Loucy (cell line): ENCODE measurements around the gene NDUFA3.

ENCODE experiments used
- CTCF ChIP-seq: fragments of 200-600 bp; sonication (generic); conservative IDR thresholded peaks from 2 replicates; pipeline ENCODE4 v1.5.1; 2014; ENCODE audit warnings: mild to moderate bottlenecking, antibody characterized with exemption, low read length
- EZH2phosphoT487 ChIP-seq: fragments of 200-600 bp; IDR thresholded peaks from 2 replicates; pipeline ENCODE4 v1.6.1; 2018; ENCODE audit warnings: antibody characterized with exemption, mild to moderate bottlenecking, moderate library complexity, borderline replicate concordance

DNA sequence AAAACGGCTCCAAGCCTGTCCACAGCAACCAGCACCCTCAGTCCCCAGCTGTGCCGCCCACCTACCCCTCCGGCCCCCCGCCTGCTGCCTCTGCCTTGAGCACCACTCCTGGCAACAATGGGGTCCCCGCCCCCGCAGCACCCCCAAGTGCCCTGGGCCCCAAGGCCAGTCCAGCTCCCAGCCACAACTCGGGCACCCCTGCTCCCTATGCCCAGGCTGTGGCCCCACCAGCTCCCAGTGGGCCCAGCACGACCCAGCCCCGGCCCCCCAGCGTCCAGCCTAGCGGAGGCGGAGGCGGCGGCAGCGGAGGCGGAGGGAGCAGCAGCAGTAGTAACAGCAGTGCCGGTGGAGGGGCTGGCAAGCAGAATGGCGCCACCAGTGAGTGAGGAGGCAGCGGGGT is 45.5 kb downstream of the NDUFA3 start:
- TF ChIP-seq CTCF (no peak), EZH2phosphoT487 (no peak)
